Esophagus mucosa (tissue), 1 donor: ENCODE results near the gene ARMH2. TPM values are rescaled to one million over a fixed set of nuclear protein-coding genes. Genes with fewer than 3 reads are reported as not detected.
"Not testable (repeated sequence)": the region's sequence is repeated elsewhere in the genome, so short reads cannot be mapped to it uniquely, and the experiment has no call there.

ENCODE experiments used
- ATAC-seq: fragments of 200-7000 bp; cut with Tn5 transposase; one replicate; pipeline ENCODE4 v1.9.1; 2020
- total RNA-seq: library from RNA; stranded (reverse); gene quantifications from one replicate; pipeline ENCODE4 v1.2.4, GENCODE V29; 2023
- donor health status: DM: yes; HTN: yes; CAD: no.

Gene ARMH2
- total RNA-seq, 1 donor from 2014 or later = not detected

GRCh38 chr6:24763578-24763977 is 35.1 kb downstream of the ARMH2 start:
- no peak for ATAC-seq

- no peak for ATAC-seq
These were observed 36.9 kb downstream of the ARMH2 start for GRCh38 chr6:24761851-24762250.

GRCh38 chr6:24761193-24761835 is 37.4 kb downstream of the ARMH2 start:
- peak; percentile 46 for ATAC-seq

- no peak for ATAC-seq
These were observed 38.5 kb downstream of the ARMH2 start for GRCh38 chr6:24760210-24760609.

GRCh38 chr6:24759718-24760117 is 39.0 kb downstream of the ARMH2 start:
- ATAC-seq = no peak

GRCh38 chr6:24757611-24758010 is 41.1 kb downstream of the ARMH2 start:
- no peak for ATAC-seq

GRCh38 chr6:24755279-24755678 is 43.4 kb downstream of the ARMH2 start:
- no peak for ATAC-seq

- ATAC-seq = not testable (repeated sequence)
These were observed 44.3 kb downstream of the ARMH2 start for GRCh38 chr6:24754378-24754777.

GRCh38 chr6:24753545-24753944 is 45.2 kb downstream of the ARMH2 start:
- no peak for ATAC-seq

- no peak for ATAC-seq
These were observed 45.7 kb downstream of the ARMH2 start for GRCh38 chr6:24752917-24753492.

GRCh38 chr6:24752503-24752902 is 46.2 kb downstream of the ARMH2 start:
- ATAC-seq = no peak

- ATAC-seq = not testable (repeated sequence)
These were observed 47.8 kb downstream of the ARMH2 start for GRCh38 chr6:24750878-24751277.

- no peak for ATAC-seq
These were observed 49.4 kb downstream of the ARMH2 start for GRCh38 chr6:24749297-24749696.

Other genes with a start within 250 kb of the ARMH2 start
- not detected for gene KIAA0319, start 152.7 kb downstream of the ARMH2 start, total RNA-seq
- 16.1 TPM for gene TDP2, start 132.0 kb downstream of the ARMH2 start, total RNA-seq
- 11.2 TPM for gene ACOT13, start 131.8 kb downstream of the ARMH2 start, total RNA-seq
- gene C6orf62, start 79.8 kb downstream of the ARMH2 start, total RNA-seq = 63.0 TPM
- gene GMNN, start 24.0 kb downstream of the ARMH2 start, total RNA-seq = 14.9 TPM
- gene RIPOR2, start 137.0 kb upstream of the ARMH2 start, total RNA-seq = 2.1 TPM